Endodermal cell (in vitro differentiated cells): ENCODE data around the gene SLC4A1. TPM values are rescaled to one million over a fixed set of nuclear protein-coding genes. Genes with fewer than 3 reads are reported as not detected.

Experiments
- DNase-seq: peaks from one replicate; pipeline ENCODE4 v3.0.0-alpha.2; 2017
- H3K27ac ChIP-seq: 2 replicates; pipeline ENCODE4 v1.5.1; 2013; ENCODE audit warnings: mild to moderate bottlenecking, low read depth, low read length, moderate library complexity
- H3K27me3 ChIP-seq: 2 replicates; pipeline ENCODE4 v1.6.1; 2013; ENCODE audit warnings: mild to moderate bottlenecking, low read length, moderate library complexity; ENCODE audit not compliant: insufficient read depth, control insufficient read depth, poor library complexity, severe bottlenecking
- H3K36me3 ChIP-seq: 2 replicates; pipeline ENCODE4 v1.7.0; 2013; ENCODE audit warnings: mild to moderate bottlenecking, low read length, moderate library complexity; ENCODE audit not compliant: control insufficient read depth, insufficient read depth
- H3K4me1 ChIP-seq: one replicate; pipeline ENCODE4 v1.7.0; 2013; ENCODE audit warnings: low read length; ENCODE audit not compliant: control insufficient read depth, insufficient read depth
- H3K4me3 ChIP-seq: 2 replicates; pipeline ENCODE4 v1.5.1; 2013; ENCODE audit warnings: mild to moderate bottlenecking, low read length, moderate library complexity
- H3K9ac ChIP-seq: 2 replicates; pipeline ENCODE4 v1.6.1; 2013; ENCODE audit warnings: mild to moderate bottlenecking, low read length, moderate library complexity; ENCODE audit not compliant: poor library complexity, severe bottlenecking; ENCODE audit errors: extremely low read depth
- H3K9me3 ChIP-seq: 2 replicates; pipeline ENCODE4 v1.6.1; 2013; ENCODE audit warnings: mild to moderate bottlenecking, low read length, moderate library complexity; ENCODE audit not compliant: control insufficient read depth
- H3K27ac Mint-ChIP-seq: 2 replicates; pipeline ENCODE4 v1.8.0; 2020; ENCODE audit warnings: mixed read lengths
- H3K27me3 Mint-ChIP-seq: 2 replicates; pipeline ENCODE4 v1.8.0; 2021; ENCODE audit warnings: mild to moderate bottlenecking, mixed read lengths; ENCODE audit not compliant: insufficient read depth
- H3K36me3 Mint-ChIP-seq: 2 replicates; pipeline ENCODE4 v1.8.0; 2020; ENCODE audit warnings: low read depth, mixed read lengths
- H3K4me1 Mint-ChIP-seq: 2 replicates; pipeline ENCODE4 v1.8.0; 2020; ENCODE audit warnings: mixed read lengths
- H3K4me3 Mint-ChIP-seq: 2 replicates; pipeline ENCODE4 v1.8.0; 2020; ENCODE audit warnings: mild to moderate bottlenecking, moderate library complexity, mixed read lengths
- H3K9me3 Mint-ChIP-seq: 2 replicates; pipeline ENCODE4 v1.8.0; 2020; ENCODE audit warnings: mild to moderate bottlenecking, mixed read lengths
- CTCF ChIP-seq: fragments of 200-600 bp; sonication (generic); conservative IDR thresholded peaks from 2 replicates; pipeline ENCODE4 v1.5.0; 2021; ENCODE audit warnings: antibody characterized with exemption, mild to moderate bottlenecking
- WGBS, 2 experiments: methylation state at CpG; one replicate each; pipeline versions ENCODE4 v1.1.5 to v1.1.7; 2013; ENCODE audit warnings: missing lambda C conversion rate in 2 of 2, mixed read lengths in 1 of 2; ENCODE audit not compliant: insufficient coverage in 1 of 2, insufficient read length in 1 of 2; 5-methylcytosine and 5-hydroxymethylcytosine counted together
- total RNA-seq, 2 donors: library from RNA; stranded (reverse); fragmentation: NEBNext Ultra II Directional in 1 of 2; extraction: Animal tissue kit (Norgen Biotek cat#: 25700) in 1 of 2; gene quantifications; 2 replicates in 1 of 2; 3 replicates in 1 of 2; pipeline ENCODE4 v1.2.1, GENCODE V29; 2021

The SLC4A1 gene
- total RNA-seq, 2 donors from 2014 or later = 0.04 TPM; not detected in 1

GRCh38 chr17:44284024-44284400, 16.1 kb upstream of the SLC4A1 start:
- Histone ChIP-seq H3K36me3 (no peaks in the 10 kb centered on the region), H3K9ac (no peak overlapping the region), H3K4me3 (no peak overlapping the region), H3K27ac (no peak overlapping the region), H3K9me3 (no peaks in the 10 kb centered on the region), H3K4me1 (no peaks in the 10 kb centered on the region), H3K27me3 (no peaks in the 10 kb centered on the region)
- no peak overlapping the region for H3K4me3 Mint-ChIP-seq
- H3K27ac Mint-ChIP-seq = no peak overlapping the region
- 87 to 89% methylated on average over 3 to 4 of the region's 4 CpGs for WGBS, 2 experiments
- peaks cover 10% of the 10 kb centered on the region for H3K4me1 Mint-ChIP-seq
- no peak for TF ChIP-seq CTCF
- no peaks in the 10 kb centered on the region for H3K27me3 Mint-ChIP-seq
- no peaks in the 10 kb centered on the region for H3K9me3 Mint-ChIP-seq
- H3K36me3 Mint-ChIP-seq = no peaks in the 10 kb centered on the region
- DNase-seq = no peak

- H3K27ac Mint-ChIP-seq = no peak overlapping the region
- H3K9me3 Mint-ChIP-seq = no peaks in the 10 kb centered on the region
- peaks cover 10% of the 10 kb centered on the region for H3K4me1 Mint-ChIP-seq
- no peaks in the 10 kb centered on the region for H3K27me3 Mint-ChIP-seq
- H3K4me1 ChIP-seq = no peaks in the 10 kb centered on the region
- 90 to 100% methylated on average over 7 to 8 of the region's 8 CpGs for WGBS, 2 experiments
- no peak overlapping the region for H3K9ac ChIP-seq
- no peaks in the 10 kb centered on the region for H3K27me3 ChIP-seq
- H3K27ac ChIP-seq = no peak overlapping the region
- H3K4me3 Mint-ChIP-seq = no peak overlapping the region
- H3K9me3 ChIP-seq = no peaks in the 10 kb centered on the region
- no peaks in the 10 kb centered on the region for H3K36me3 ChIP-seq
- H3K4me3 ChIP-seq = no peak overlapping the region
- H3K36me3 Mint-ChIP-seq = no peaks in the 10 kb centered on the region
- DNase-seq = no peak
- TF ChIP-seq CTCF = no peak
Measured at GRCh38 chr17:44283344-44284023, 15.5 kb upstream of the SLC4A1 start.

- H3K9me3 ChIP-seq = no peaks in the 10 kb centered on the region
- no peak overlapping the region for H3K9ac ChIP-seq
- H3K27me3 ChIP-seq = no peaks in the 10 kb centered on the region
- H3K36me3 Mint-ChIP-seq = no peaks in the 10 kb centered on the region
- no peaks in the 10 kb centered on the region for H3K9me3 Mint-ChIP-seq
- no peak overlapping the region for H3K4me3 ChIP-seq
- no peak for DNase-seq
- no peak overlapping the region for H3K27ac ChIP-seq
- peaks cover 10% of the 10 kb centered on the region for H3K4me1 Mint-ChIP-seq
- TF ChIP-seq CTCF = no peak
- 89 to 92% methylated on average over 2 to 3 of the region's 3 CpGs for WGBS, 2 experiments
- H3K27ac Mint-ChIP-seq = no peak overlapping the region
- no peaks in the 10 kb centered on the region for H3K4me1 ChIP-seq
- no peaks in the 10 kb centered on the region for H3K36me3 ChIP-seq
- no peaks in the 10 kb centered on the region for H3K27me3 Mint-ChIP-seq
- H3K4me3 Mint-ChIP-seq = no peak overlapping the region
Measured at GRCh38 chr17:44282264-44282663, 14.3 kb upstream of the SLC4A1 start.
